Adipose tissue (tissue), 3 donors: ENCODE measurements around the gene TAL1. TPM values are rescaled to one million over a fixed set of nuclear protein-coding genes. Genes with fewer than 3 reads are reported as not detected.

ENCODE experiments used
- H3K27ac ChIP-seq: one replicate; pipeline ENCODE4 v1.5.1; 2013; ENCODE audit warnings: low read depth, low read length
- WGBS, 3 donors: extraction: QIAGEN DNeasy Blood & Tissue Kit; methylation state at CpG; one replicate each; pipeline ENCODE4 v1.1.7; 2013; 5-methylcytosine and 5-hydroxymethylcytosine counted together
- polyA plus RNA-seq, 3 donors: library from polyadenylated mRNA; stranded (reverse); fragments of 200-250 nt; gene quantifications; one replicate each; pipeline ENCODE4 v1.2.3, GENCODE V29; 2013
- donor health status: healthy with polysubstance abuse.
- donor health status: Bipolar disorder and iron deficiency.
- donor health status: healthy.

TAL1 gene
- polyA plus RNA-seq, 3 donors, result 0.94 to 17.1 (median 4.2) TPM

DNA sequence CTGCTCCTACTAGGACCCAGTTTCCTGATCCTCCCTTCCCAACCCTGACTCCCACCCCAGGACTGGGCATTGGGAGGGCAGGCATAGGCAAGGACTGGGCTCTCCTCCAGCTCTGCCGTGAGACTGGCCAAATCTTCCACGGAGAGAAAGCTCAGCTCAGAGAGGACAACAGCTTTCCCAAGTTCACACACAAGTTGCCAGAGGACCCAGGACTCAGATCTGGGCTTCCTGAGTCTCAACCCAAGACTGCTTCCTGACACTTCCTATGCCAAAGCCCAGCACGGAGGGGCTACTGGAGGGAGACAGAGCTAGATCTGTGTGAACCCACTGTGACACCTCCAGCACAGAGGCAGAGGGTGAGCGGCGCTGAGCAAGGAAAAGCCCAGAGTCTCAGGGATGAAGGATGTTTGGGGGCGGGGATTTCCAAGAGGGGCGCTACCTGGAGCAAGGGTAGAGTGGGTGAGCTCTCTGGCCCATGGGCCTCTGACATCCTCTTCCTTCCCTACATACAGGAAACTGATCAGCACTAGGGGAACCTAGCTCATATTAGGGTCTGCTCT, 49.3 kb downstream of the TAL1 start:
- H3K27ac ChIP-seq, result no peak overlapping the region
- 57 to 65% (median 62%) methylated on average over 7 of the region's 7 CpGs for WGBS, 3 donors

DNA sequence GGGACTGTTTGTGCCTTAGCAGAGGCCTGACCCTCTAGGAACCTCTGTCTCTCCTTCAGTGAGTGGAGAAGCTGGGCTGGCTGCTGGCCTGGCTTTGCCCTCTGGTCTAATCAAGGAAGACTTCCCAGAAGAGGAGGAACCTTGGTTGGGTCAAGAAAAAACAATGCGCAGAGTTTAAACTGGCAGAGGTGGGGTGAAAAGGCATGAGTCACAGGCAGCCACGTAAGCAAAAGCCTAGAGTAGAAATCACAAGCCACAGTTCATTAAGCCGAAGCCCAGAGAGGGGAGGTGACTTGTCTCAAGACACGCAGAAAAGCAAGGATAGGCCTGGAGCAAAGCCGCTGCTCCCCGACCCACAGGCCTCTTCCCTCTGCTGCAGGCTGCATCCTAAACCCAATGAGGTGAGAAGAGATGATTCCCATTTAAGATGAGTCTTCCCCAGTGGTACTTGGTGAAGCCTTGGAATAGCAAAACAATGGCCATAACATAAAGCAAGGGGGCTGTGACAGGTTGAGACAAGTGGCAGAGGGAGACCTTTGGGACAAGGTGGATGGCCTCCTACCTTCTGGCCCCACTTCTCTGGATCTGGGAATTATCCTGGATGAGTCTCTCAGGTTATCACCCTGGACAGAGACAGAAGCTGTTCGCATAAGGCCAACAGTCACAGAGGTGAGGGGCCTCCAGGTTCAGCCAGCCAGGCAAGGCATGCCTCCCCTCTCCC, 49.9 kb downstream of the TAL1 start:
- whole genome bisulfite sequencing, 3 donors, result 74 to 87% (median 75%) methylated on average over 7 of the region's 7 CpGs
- H3K27ac ChIP-seq, result no peak overlapping the region

DNA sequence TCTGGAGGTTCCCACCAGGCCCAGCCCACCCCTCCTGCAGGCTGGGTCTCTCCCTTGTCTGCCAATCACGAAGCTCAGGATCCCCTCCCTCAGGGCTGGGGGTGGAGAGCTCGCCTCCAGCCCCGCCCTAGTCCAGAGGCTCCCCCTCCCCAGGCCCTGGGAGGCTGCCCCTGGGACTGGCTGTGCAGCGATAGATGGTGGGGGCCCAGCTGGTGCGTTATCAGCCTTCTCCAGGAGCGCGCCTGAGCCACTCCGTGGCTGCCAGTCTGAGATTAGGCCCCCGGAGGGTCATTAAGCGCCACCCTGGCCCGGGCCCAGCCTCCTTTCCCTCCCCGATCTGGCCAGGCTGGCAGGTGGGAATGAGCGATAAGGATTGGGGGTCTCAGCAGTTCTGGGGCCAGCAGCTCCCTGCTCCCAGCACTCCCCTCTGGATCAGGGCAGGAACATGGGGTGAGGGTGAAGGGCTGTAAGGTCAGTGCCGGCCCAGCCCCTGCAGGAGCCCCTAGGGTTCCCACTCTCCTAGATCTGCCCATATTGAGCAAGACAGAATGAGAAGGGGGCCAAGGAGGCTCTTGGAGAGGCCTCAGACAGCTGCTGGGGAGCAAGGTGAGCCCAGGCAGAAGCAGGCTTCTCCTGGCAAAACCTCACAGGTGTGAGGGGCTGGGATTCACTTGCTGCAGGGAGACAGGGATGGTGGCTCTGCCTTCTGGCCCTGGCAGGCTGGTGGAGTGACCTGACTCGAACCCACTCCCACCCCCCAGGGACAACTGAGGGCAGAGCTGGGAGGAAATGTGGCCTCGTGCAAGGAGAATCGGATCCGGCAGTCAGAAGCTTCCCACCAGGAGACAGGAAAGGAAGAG, 50.7 kb downstream of the TAL1 start:
- WGBS, 3 donors, result 43 to 54% (median 48%) methylated on average over 17 to 18 of the region's 18 CpGs

DNA sequence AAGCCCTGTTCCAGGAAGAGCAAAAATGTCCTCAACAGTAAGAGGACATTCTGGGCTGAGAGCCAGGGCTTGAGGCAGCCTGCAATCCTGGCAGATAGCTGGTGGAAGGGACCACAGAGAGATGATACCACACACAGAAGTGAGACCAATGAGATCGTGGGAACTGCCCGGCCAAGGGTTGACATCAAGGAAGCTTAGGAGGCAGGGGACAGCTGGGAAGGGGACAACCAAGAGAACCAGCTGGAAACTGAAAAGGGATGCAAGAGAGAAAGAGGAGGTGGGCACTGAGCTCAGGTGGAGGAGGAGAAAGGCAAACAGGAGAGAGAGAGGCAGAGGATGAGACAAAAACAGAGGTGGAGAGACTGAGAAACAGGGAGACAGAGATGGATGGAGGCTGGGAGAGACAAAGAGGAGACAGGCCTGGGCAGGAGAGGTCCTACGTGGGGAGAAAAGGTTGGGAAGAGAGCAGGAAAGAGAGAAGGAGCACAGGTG, 51.4 kb downstream of the TAL1 start:
- 43 to 59% (median 57%) methylated on average over 3 of the region's 3 CpGs for WGBS, 3 donors

More for the DNA sequence above, 50.7 kb downstream of the TAL1 start:
- H3K27ac ChIP-seq, result no peak overlapping the region

DNA sequence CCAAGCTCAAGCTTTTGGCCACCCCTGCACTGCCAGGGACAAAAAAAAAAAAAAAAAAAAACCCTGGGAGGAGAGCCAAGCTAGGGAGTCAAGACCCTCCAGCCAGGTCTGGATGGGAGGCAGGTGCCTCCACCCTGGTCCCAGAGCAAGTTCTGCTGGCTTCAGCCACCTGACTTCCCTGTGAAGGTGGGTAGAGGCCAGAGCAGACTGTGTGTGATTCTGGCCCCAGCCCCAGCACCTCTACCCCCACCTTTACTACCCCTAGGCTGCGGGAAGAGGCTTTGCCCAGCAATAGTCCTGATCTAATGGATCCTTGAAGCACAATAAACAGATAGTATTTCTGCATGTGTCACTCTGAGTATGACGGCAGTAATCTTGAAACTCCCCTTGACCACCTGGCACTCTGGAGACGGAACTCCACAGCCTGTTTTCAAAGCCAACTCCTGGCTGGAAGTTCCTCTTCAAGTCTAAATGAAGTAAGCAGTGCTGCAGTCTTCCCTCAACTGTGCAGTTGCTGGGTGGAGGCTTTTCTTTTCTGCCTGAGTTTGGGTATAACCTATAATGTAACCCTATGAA, 51.9 kb downstream of the TAL1 start:
- no peak overlapping the region for H3K27ac ChIP-seq
- WGBS, 3 donors, result 43 to 65% (median 63%) methylated on average over 3 of the region's 3 CpGs

More for the DNA sequence above, 51.4 kb downstream of the TAL1 start:
- no peak overlapping the region for H3K27ac ChIP-seq

DNA sequence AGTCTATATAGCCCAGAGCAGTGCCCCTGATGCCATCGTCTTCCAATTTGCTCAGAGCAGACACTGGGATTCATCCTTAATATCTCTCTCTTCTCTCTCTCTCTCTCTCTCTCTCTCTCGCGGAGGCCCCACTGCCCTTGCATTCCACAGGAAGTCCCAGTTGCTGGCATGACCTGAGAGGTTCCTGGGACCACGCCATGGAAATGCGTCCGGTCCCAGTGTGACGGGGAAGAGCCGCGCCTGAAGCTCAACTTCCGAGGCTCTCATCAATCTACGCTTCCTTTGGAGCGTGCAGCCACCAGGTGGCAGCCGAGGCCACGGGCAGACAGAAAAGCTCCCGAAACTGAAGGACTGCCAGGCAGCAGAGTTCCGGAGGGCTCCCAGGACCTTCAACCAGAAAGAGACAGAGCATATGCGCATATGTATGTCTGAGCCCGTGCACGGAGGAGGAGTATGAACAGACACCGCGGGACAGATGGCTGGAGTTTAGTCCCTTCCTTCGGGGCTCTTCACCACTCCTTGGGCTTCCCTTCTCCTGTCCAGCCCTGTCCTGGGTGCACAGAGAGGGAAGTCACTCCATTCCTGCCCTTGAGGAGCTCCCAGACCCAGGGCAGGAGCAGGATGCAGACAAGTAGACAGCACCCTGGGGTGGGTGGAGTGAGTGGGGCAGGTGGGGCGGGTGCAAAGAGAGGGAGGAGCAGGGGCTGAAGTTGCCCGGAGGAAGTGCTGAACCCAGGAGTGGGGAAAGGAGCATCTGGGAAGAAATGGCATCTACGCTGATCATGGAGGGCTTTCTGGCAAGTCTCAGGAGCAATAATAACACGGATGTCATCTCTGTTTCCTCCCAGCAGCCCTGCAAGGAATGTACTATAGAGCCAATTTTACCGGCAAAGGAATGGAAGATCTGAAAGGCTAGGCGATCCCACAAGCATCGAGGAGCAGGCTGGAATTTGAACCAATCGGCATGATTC, 52.7 kb downstream of the TAL1 start:
- H3K27ac ChIP-seq, result no peak overlapping the region
- 6 to 7% (median 6%) methylated on average over 28 to 30 of the region's 30 CpGs for WGBS, 3 donors

DNA sequence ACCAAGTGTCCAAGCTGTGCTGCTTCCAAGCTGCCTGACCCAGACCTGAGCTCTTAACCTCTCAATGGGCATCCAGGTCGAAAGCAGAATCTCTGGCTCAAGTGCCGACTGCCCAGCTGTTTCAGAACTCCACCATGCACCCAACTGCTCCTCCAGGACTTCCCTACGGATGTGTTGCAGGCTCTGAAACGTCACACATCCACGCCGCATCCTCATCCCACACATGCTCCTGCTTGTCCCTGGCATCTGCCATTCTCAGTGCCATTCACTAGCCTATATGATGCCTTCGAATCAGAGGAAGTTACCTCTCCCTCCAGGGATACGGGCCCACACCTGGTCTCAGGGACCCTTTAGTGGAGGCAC, 53.4 kb downstream of the TAL1 start:
- 60 to 73% (median 67%) methylated on average over 8 of the region's 8 CpGs for WGBS, 3 donors

DNA sequence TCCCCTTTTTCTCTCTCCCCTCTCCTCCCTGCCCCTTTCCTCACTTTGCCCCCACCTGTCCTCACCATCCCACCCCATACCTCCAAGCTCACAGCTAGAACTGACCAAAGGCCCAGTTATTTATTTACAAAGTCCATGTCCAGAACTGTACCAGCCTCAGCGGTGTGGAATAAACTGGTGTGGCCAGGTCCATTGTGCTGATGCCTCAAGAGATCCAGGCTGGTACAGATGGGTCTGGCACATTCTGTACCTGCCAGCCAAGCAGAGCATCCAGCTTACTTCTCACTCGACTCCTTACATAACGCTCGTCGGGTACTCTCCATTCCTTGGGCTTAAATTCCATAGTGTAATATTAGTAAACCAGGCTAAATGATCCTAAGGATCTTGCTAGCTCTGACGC, 54.0 kb downstream of the TAL1 start:
- no peak overlapping the region for H3K27ac ChIP-seq
- WGBS, 3 donors, result 71 to 86% (median 72%) methylated on average over 6 of the region's 6 CpGs

More for the DNA sequence above, 53.4 kb downstream of the TAL1 start:
- H3K27ac ChIP-seq, result no peak overlapping the region

DNA sequence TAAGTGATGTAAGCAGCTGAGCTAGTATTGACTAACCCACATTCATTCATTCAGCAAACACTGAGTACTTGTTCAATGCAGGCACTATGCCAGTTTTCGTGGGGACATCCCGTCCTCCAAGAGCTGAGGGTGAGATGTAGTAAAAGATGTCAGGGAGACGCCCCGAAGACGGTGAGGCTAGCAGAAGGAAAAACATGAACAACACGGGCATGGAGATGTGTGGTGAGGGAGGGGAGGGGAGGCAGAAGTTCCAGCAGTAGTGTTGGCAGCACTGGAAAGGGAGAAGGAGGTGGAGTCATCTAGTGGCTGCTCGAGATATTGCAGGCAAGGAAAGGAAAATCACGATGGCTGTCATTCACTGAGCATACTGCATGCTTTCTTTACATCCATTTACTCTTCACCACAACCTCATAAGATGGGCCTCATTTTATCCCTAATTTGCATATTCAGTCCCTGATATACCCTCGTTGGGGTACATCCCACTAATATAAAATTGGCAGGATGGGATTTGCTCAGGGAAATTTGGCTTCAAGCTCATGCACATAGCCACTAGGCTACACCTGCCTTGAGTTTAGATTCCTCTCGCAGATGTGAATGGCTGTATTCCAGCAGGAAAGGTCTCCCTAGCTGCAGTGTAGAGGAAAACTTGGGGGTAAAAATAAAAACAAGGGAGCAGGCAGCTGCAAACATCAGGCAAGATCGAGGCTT, 56.6 kb downstream of the TAL1 start:
- no peak overlapping the region for H3K27ac ChIP-seq
- 15 to 17% (median 15%) methylated on average over 11 of the region's 11 CpGs for WGBS, 3 donors

DNA sequence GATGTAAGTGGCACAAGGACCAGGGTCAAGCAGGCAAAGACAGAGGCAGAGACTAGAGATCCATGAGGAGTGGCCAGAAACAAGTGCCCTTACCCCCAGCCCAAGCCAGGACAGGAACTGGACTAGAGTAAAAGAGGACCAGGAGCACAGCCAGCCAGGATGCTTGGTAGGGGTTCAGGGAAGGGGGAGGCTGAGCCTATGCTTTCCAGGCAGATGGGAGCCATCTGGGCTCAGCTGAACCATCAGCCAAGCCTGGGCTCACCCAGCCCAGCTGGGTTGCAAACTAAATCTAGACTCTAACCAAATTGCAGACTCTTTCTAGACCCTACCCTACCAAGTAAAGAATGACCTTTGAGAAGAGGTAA, 57.4 kb downstream of the TAL1 start:
- H3K27ac ChIP-seq, result no peak overlapping the region

DNA sequence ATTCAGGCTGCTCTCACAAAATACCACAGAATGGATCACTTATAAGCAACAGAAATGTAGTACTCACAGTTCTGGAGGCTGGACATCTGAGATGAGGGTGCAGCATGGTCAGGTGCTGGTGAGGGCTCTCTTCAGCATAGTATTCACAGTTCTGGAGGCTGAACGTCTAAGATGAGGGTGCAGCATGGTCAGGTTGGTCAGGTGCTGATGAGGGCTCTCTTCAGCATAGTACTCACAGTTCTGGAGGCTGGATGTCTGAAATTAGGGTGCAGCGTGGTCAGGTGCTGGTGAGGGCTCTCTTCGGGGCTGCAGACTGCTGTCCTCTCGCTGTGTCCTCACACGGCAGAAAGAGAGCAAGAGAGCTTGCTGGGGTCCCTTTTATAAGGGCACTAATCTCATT, 59.2 kb downstream of the TAL1 start:
- 86 to 92% (median 88%) methylated on average over 5 of the region's 5 CpGs for WGBS, 3 donors
- H3K27ac ChIP-seq, result no peak overlapping the region

Other genes starting within 250 kb of the TAL1 start
- 1 to 10 TPM in 2 of 3 donors, under 1 TPM in 1; 0.72 to 4.7 (median 3.1) TPM for gene CYP4X1, start 208.6 kb downstream of the TAL1 start, polyA plus RNA-seq
- gene CYP4Z1, start 165.0 kb downstream of the TAL1 start, polyA plus RNA-seq, result 1 to 10 TPM in 1 of 3 donors, under 1 TPM in 1, not detected in 1; 0.51 to 1.0 TPM
- under 1 TPM in 1 of 3 donors, not detected in 2; 0.10 TPM for gene CYP4A22, start 94.8 kb downstream of the TAL1 start, polyA plus RNA-seq
- 10 to 100 TPM in 2 of 3 donors, 1 to 10 TPM in 1; 9.1 to 34.6 (median 11.0) TPM for gene PDZK1IP1, start 42.2 kb downstream of the TAL1 start, polyA plus RNA-seq
- gene STIL, start 81.9 kb upstream of the TAL1 start, polyA plus RNA-seq, result under 1 TPM; 0.22 to 0.56 (median 0.36) TPM
- gene CMPK1, start 101.6 kb upstream of the TAL1 start, polyA plus RNA-seq, result 100 to 1,000 TPM in 1 of 3 donors, 10 to 100 TPM in 2; 40.6 to 135 (median 74.7) TPM
- gene FOXE3, start 184.1 kb upstream of the TAL1 start, polyA plus RNA-seq, result not detected
- under 1 TPM; 0.02 to 0.22 (median 0.06) TPM for gene FOXD2, start 205.8 kb upstream of the TAL1 start, polyA plus RNA-seq